Measurements from ENCODE around the gene CD200R1L. TPM values are rescaled to one million over a fixed set of nuclear protein-coding genes. Genes with fewer than 3 reads are reported as not detected.

CD200R1L gene
- total RNA-seq, 4 donors from 2014 or later, result not detected

GRCh38 chr3:112881891-112882290, 35.2 kb upstream of the CD200R1L start:
- no peak overlapping the region for H3K4me3 ChIP-seq
- intact Hi-C loops (cut with DNase I), result no loop called here
- TF ChIP-seq POLR2A (IDR thresholded peaks at IDR 0.05) (no peak), CTCF (IDR thresholded peaks at IDR 0.05) (no peak)
- no peaks in the 10 kb centered on the region for H3K4me1 ChIP-seq
- DNase-seq, result no peak
- no peaks in the 10 kb centered on the region for H3K36me3 ChIP-seq
- no peaks in the 10 kb centered on the region for H3K9me3 ChIP-seq
- no peak overlapping the region for H3K27ac ChIP-seq
- no peaks in the 10 kb centered on the region for H3K27me3 ChIP-seq
- 65 to 75% methylated on average over 4 of the region's 4 CpGs for WGBS, 2 donors

GRCh38 chr3:112875561-112875960, 28.9 kb upstream of the CD200R1L start:
- Histone ChIP-seq H3K27ac (no peak overlapping the region), H3K4me1 (no peaks in the 10 kb centered on the region), H3K4me3 (no peak overlapping the region), H3K36me3 (no peaks in the 10 kb centered on the region), H3K27me3 (no peaks in the 10 kb centered on the region), H3K9me3 (peaks cover 0 to 11% (median 2%) of the 10 kb centered on the region in 3 donors)
- no peak for TF ChIP-seq CTCF (IDR thresholded peaks at IDR 0.05)
- TF ChIP-seq POLR2A (IDR thresholded peaks at IDR 0.05), result no peak
- intact Hi-C loops (cut with DNase I), result no loop called here
- DNase-seq, result no peak
- 31 to 39% methylated on average over 2 of the region's 2 CpGs for WGBS, 2 donors

GRCh38 chr3:112874725-112875124, 28.1 kb upstream of the CD200R1L start:
- intact Hi-C loops (cut with DNase I), result no loop called here
- H3K4me1 ChIP-seq, result no peaks in the 10 kb centered on the region

GRCh38 chr3:112873632-112874031, 27.0 kb upstream of the CD200R1L start:
- 62 to 65% methylated on average over 2 of the region's 2 CpGs for WGBS, 2 donors
- Histone ChIP-seq H3K27me3 (no peaks in the 10 kb centered on the region), H3K4me1 (no peaks in the 10 kb centered on the region), H3K27ac (no peak overlapping the region), H3K4me3 (no peak overlapping the region), H3K36me3 (no peaks in the 10 kb centered on the region), H3K9me3 (peaks cover 0 to 23% (median 10%) of the 10 kb centered on the region in 3 donors)
- intact Hi-C loops (cut with DNase I), result no loop called here
- DNase-seq, result no peak
- TF ChIP-seq POLR2A (IDR thresholded peaks at IDR 0.05), result no peak
- TF ChIP-seq CTCF (IDR thresholded peaks at IDR 0.05), result no peak

More at GRCh38 chr3:112874725-112875124, 28.1 kb upstream of the CD200R1L start:
- peaks cover 0 to 20% (median 8%) of the 10 kb centered on the region in 3 donors for H3K9me3 ChIP-seq
- no peaks in the 10 kb centered on the region for H3K27me3 ChIP-seq
- no peaks in the 10 kb centered on the region for H3K36me3 ChIP-seq
- no peak for DNase-seq
- TF ChIP-seq POLR2A (IDR thresholded peaks at IDR 0.05) (no peak), CTCF (IDR thresholded peaks at IDR 0.05) (no peak)
- no peak overlapping the region for H3K27ac ChIP-seq
- no peak overlapping the region for H3K4me3 ChIP-seq

GRCh38 chr3:112871735-112872134, 25.1 kb upstream of the CD200R1L start:
- no peak for DNase-seq
- WGBS, 2 donors, result 93 to 100% methylated on average over 1 to 2 of the region's 3 CpGs
- H3K4me3 ChIP-seq, result no peak overlapping the region
- peaks cover 0 to 23% (median 10%) of the 10 kb centered on the region in 3 donors for H3K9me3 ChIP-seq
- H3K27ac ChIP-seq, result no peak overlapping the region
- TF ChIP-seq POLR2A (IDR thresholded peaks at IDR 0.05), result no peak
- TF ChIP-seq CTCF (IDR thresholded peaks at IDR 0.05), result no peak
- no peaks in the 10 kb centered on the region for H3K36me3 ChIP-seq
- H3K4me1 ChIP-seq, result no peaks in the 10 kb centered on the region
- no peaks in the 10 kb centered on the region for H3K27me3 ChIP-seq
- intact Hi-C loops (cut with DNase I), result no loop called here
